Panc1 (cell line): ENCODE results near the gene CHKB.

Source experiments
- CTCF ChIP-seq: fragments of 450-650 bp; IDR thresholded peaks from 2 replicates; pipeline ENCODE4 v1.5.1; 2017; ENCODE audit warnings: mild to moderate bottlenecking
- SIN3A ChIP-seq: IDR thresholded peaks from 2 replicates; pipeline ENCODE4 v1.6.1; 2012; ENCODE audit warnings: low read depth, mild to moderate bottlenecking, low read length, moderate library complexity, borderline replicate concordance; ENCODE audit not compliant: insufficient read depth

GRCh38 chr22:50556703-50557102 lies 25.9 kb downstream of the CHKB start:
- no peak for TF ChIP-seq SIN3A
- TF ChIP-seq CTCF, result no peak
